GM21515 (cell line): ENCODE data around the gene GUCY1B1.

ENCODE experiments used
- ATAC-seq: cut with Tn5 transposase; IDR thresholded peaks from one replicate; pipeline ENCODE4 v1.9.1; 2021; ENCODE audit not compliant: unreplicated experiment

Gene GUCY1B1

GRCh38 chr4:155761047-155761446 lies 2.2 kb downstream of the GUCY1B1 start:
- ATAC-seq, result no peak

DNA sequence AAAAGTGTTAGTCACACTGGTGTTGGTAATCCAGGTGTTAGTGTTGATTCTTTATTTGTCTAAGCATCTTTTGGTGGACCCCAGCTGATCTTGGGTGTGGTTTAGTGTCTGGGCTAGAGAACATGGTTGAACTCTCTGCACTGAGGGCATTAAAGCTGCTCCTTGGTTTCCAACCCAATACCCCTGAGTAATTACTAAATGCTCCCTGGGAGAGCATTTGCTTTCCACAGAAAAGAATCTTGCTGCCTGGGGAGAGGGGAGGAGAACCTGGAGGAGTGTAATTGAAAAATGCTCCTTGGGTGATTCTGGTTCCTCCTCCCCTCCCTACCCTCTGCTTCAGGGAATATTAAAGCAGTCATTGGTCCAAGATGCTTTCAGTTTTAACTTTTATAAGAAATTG lies 3.1 kb downstream of the GUCY1B1 start:
- no peak for ATAC-seq

- no peak for ATAC-seq
These were observed 3.5 kb downstream of the GUCY1B1 start for GRCh38 chr4:155762334-155762733.

DNA sequence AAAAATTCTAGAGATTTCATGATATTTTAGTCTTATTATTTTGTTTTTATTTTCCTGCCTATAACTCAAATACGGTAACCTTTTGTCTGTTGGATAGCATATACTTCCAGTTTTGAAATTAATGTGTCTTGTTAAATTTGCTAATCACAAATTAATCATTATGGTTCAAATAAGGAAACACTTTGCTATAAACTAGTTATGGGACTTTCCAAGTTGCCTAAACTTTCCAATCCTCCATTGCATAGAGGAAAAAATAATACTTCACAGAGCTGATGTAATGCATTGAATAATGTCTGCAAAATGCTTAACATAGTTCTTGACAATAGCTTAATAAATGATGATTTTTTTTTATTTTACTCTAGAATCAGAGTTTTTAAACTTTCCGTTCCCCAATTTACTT lies 4.7 kb downstream of the GUCY1B1 start:
- ATAC-seq, result no peak

GRCh38 chr4:155765149-155765548 lies 6.3 kb downstream of the GUCY1B1 start:
- no peak for ATAC-seq

GRCh38 chr4:155766622-155767021 lies 7.8 kb downstream of the GUCY1B1 start:
- ATAC-seq, result no peak

DNA sequence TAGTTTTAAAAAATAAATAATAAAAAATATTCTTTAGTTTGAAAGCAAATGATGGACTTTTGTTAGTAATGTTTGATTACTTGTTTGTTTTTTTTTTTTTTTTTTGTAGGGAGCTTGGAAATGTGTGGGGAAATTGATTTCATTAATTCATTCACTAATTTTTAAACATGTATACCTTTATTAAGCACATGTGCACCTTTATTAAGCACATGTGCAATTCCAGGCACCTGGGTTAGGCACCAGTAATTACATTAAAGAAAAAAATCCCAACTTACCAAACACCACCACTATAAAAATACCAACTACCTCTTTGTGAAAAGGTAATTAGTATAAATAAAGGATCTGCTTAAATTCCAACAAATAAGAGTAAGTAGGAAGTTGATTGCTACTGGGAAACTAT lies 9.5 kb downstream of the GUCY1B1 start:
- no peak for ATAC-seq

- no peak for ATAC-seq
These were observed 10.3 kb downstream of the GUCY1B1 start for GRCh38 chr4:155769090-155769489.

DNA sequence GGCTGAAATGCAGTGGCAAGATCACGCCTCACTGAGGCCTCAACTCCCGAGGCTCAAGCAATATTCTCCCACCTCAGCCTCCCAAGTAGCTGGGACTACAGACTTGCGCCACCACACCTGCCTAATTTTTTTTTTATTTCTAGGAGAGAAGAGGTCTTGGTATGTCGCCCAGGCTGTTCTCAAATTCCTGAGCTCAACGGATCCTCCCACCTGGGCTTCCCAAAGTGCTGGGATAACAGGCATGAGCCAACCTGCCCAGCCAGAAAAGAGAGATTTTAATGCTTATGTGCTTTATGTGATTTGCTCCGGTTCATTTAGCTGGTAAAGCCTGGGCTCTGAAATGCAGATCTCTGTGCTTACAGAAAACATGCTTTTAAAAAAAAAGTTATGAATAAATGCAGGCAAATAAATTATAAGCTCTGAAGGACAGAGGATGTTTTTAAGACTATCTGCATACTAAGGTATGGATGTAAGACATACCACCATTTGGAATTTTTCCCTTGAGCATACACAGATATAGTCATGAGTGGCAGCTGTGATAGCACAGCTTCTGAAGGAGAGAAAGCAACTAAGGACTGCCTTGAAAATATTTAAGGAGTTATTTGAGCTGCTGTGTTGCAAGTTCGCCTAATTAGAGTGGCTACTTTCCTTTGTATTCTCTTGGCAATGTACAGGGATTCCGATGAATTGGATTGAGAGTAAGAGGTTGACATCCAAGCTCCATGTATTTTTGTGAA lies 13.8 kb downstream of the GUCY1B1 start:
- no peak for ATAC-seq

- ATAC-seq, result no peak
These were observed 14.5 kb downstream of the GUCY1B1 start for GRCh38 chr4:155773196-155773800.

DNA sequence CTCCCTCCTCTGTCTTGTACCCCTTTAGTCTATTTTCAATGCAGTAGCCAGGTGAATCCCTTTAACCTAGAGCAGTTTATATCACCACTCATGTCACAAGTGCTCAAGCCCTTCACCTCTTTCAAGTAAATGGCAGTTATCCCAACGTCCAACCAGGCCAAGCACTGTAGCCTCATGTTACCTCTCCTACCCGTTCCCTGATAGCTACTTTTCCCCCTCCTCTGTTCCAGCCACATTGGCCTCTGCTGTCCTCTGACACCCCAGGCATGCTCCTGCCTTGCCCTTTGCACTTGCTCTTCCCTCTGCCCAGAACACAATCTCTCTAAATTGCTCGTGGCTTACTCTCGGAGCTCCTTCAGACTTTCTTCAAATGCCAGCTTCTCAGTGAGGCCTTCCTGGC lies 15.2 kb downstream of the GUCY1B1 start:
- ATAC-seq, result no peak

- no peak for ATAC-seq
These were observed 19.3 kb downstream of the GUCY1B1 start for GRCh38 chr4:155777971-155778735.

GRCh38 chr4:155780775-155781174 lies 22.0 kb downstream of the GUCY1B1 start:
- ATAC-seq, result no peak

- no peak for ATAC-seq
These were observed 22.5 kb downstream of the GUCY1B1 start for GRCh38 chr4:155781249-155781831.

- ATAC-seq, result no peak
These were observed 25.8 kb downstream of the GUCY1B1 start for GRCh38 chr4:155784637-155785036.

DNA sequence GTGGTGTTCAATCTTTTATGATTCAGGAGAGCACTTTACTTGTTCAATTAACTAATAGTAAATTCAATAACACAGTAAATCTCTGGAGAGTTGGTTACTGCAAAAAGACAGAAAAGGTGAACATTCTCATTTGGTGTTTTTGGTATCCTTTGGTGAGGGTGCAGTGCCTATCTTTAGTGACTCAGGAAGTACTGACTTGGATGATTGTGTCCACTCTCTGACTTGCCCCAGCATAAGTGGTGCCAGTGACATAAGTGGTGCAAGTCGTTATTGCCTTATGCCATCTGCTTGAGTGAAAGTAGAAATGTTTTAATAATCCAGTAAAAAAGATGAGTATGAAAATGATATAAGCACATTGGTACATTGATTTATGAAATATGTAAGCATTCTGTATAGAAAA lies 27.0 kb downstream of the GUCY1B1 start:
- ATAC-seq, result no peak

DNA sequence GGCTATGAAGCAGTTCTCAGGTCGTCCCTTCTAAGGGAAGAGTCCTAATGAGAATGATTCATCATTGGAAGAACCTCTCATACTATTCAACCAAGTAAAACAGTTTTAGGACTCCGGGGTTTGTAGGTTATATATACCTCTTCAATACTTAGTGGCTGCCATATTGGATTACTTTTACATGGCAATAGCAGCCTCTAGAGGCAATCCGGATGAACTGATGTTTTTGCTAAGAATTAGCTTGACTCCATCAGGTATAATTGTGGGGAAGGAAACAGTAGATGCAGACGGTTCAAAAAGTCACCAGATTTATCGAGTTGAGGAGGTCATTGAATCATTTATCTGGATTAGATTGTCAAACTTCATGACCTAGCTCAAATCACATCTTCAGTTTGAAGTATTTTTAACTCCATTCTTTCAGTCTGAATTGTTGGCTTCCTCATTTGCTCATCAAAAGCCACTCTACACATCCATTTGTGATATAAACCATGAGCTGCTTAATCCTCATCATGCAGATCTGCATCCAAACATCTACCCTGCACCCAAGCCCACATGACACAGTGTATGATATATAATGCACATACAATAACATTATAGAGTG lies 28.4 kb downstream of the GUCY1B1 start:
- peak; percentile 98 for ATAC-seq

DNA sequence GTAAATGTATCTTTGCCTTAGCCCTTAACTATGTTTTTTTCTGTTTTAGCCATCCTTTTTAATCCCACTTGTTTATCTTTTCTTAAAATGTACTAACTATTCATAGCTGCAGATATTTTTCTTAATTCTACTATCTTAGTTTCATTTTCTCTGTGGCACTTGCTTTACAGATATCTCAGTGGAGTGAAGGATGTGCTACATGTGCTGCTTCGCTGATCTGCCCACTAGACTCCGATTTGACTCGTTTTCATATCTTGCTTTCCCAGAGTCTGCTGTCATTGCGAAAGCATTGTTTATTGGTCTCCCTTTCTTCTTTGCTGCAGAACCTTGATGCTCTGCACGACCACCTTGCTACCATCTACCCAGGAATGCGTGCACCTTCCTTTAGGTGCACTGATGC lies 30.6 kb downstream of the GUCY1B1 start:
- ATAC-seq, result no peak

GRCh38 chr4:155789982-155790381 lies 31.2 kb downstream of the GUCY1B1 start:
- ATAC-seq, result no peak

GRCh38 chr4:155794589-155795236 lies 35.9 kb downstream of the GUCY1B1 start:
- ATAC-seq, result no peak

- ATAC-seq, result peak; percentile 90
These were observed 37.2 kb downstream of the GUCY1B1 start for GRCh38 chr4:155795991-155796390.
